ENCODE measurements around the gene EEF1AKMT3.

DNA sequence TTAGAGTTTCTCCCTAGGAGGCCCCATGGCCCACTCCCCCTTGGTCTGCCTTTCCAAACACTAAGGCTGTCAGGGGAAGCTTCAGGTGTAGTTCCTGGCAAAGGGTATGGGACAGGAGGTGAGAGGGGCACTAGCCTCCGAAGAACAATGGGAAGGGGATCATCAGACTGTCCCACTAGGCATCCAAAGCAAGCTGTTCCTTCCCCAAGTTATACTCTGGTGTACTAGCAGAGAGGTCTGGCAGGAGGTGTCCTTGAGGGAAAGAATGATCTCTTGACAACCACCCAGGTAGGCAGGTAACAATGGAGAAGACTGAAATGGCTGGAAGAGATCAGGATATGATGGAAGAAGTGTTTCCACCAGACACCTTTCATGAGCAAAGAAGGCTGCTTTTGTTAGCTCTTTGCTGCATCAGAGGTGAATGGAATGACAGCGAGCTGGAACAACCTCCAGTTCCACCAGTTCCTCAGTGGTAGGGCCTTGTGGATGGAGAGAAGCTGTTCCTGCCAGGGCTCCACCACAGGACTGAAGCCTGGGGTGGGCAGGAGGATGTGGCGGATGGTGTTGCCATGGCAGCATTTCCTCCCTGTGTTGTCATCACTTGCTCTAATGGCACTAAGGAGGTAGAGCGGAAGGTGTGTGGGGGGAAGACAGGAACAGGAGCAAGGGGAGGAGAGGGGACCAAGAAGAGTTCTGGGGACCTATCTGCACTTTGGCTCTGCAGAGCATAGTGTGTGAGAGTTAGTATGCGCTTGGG, 31.6 kb upstream of the EEF1AKMT3 start:
- TF ChIP-seq POLR2AphosphoS5 (IDR thresholded peaks at IDR 0.05; ENCODE audit: low read depth, low read length) (no peak), RAD21 (IDR thresholded peaks at IDR 0.05; ENCODE audit: low read depth) (no peak), POLR2A (IDR thresholded peaks at IDR 0.05; ENCODE audit: borderline replicate concordance, extremely low read depth, insufficient read depth, insufficient read length) (no peak), SP1 (IDR thresholded peaks at IDR 0.05; ENCODE audit: low read depth) (no peak), EZH2phosphoT487 (IDR thresholded peaks at IDR 0.05; ENCODE audit: borderline replicate concordance) (no peak)
- TF ChIP-seq, protein P1, sequence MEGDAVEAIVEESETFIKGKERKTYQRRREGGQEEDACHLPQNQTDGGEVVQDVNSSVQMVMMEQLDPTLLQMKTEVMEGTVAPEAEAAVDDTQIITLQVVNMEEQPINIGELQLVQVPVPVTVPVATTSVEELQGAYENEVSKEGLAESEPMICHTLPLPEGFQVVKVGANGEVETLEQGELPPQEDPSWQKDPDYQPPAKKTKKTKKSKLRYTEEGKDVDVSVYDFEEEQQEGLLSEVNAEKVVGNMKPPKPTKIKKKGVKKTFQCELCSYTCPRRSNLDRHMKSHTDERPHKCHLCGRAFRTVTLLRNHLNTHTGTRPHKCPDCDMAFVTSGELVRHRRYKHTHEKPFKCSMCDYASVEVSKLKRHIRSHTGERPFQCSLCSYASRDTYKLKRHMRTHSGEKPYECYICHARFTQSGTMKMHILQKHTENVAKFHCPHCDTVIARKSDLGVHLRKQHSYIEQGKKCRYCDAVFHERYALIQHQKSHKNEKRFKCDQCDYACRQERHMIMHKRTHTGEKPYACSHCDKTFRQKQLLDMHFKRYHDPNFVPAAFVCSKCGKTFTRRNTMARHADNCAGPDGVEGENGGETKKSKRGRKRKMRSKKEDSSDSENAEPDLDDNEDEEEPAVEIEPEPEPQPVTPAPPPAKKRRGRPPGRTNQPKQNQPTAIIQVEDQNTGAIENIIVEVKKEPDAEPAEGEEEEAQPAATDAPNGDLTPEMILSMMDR (IDR thresholded peaks at IDR 0.05 in 2 of 3, conservative IDR thresholded peaks at IDR 0.05 in 1 of 3; ENCODE audit: borderline replicate concordance in 1 of 3, insufficient read depth in 1 of 3, low read depth in 2 of 3, low read length in 2 of 3) = no peak

Measured in HCT116 (cell line).